ENCODE results near the gene C17orf100. TPM values are rescaled to one million over a fixed set of nuclear protein-coding genes. Genes with fewer than 3 reads are reported as not detected.

C17orf100 gene
- total and polyA plus RNA-seq, 2 of the 13 experiments (the other 11 are each of a cell fraction or from before 2014, with no cell fraction given), result 3.6 to 8.7 TPM

DNA sequence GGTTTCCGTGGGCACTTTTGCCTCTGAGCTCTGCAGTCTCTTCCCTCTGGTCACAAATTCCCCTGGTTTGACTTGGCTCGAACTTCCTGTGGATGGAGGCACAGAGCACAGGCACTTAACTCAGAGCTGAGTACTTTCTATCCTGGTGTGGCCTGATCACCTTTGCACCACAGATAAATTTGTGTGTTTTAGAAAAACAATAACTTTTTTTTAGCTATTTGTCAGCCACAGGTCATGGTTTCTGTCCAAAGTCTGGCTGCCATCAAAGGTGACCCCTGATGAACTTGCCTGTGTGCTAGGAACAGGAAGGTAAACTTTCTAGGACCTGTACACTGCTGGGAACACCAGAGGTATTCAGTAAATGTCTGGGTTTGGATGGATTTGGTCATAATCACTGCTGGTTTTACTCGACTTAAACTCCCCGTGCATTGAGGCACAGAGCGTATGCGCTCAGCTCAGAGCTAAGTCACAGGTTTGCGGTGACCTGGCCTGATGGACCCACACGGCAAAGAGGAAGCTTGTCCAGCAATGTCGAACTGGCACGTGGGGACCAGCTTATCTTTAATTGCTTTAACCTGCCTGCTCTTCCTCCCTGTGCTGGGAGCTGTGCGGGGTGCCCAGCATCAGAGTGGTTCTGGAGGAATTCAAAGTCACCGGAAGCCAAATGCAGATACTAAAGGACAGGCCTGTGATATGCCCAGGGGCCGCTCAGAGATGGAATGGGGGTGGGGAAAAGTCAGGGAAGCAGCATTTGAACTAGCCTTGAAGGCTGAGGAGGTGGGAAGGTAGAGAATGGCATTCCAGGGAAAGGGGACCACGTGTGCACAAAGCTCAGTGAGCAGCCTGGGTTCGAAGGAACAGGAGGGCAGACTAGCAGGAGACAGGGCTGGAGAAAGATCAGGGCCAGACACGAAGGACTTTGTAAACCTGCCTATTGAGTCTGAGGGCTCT is 48.7 kb downstream of the C17orf100 start (continued):
- TF ChIP-seq, protein P1, sequence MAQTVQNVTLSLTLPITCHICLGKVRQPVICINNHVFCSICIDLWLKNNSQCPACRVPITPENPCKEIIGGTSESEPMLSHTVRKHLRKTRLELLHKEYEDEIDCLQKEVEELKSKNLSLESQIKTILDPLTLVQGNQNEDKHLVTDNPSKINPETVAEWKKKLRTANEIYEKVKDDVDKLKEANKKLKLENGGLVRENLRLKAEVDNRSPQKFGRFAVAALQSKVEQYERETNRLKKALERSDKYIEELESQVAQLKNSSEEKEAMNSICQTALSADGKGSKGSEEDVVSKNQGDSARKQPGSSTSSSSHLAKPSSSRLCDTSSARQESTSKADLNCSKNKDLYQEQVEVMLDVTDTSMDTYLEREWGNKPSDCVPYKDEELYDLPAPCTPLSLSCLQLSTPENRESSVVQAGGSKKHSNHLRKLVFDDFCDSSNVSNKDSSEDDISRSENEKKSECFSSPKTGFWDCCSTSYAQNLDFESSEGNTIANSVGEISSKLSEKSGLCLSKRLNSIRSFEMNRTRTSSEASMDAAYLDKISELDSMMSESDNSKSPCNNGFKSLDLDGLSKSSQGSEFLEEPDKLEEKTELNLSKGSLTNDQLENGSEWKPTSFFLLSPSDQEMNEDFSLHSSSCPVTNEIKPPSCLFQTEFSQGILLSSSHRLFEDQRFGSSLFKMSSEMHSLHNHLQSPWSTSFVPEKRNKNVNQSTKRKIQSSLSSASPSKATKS (CRISPR knock-in tag; IDR thresholded peaks at IDR 0.05), result peak; percentile 83; the same call in 1 of the 2 replicates
- TF ChIP-seq MLLT10 (CRISPR knock-in tag; IDR thresholded peaks at IDR 0.05) (no peak), PRMT3 (CRISPR knock-in tag; IDR thresholded peaks at IDR 0.05; ENCODE audit: borderline replicate concordance, low read depth) (no peak), GPN1 (CRISPR knock-in tag; IDR thresholded peaks at IDR 0.05; ENCODE audit: borderline replicate concordance) (no peak), TCF12 (IDR thresholded peaks at IDR 0.05) (no peak), TCF12 (CRISPR knock-in tag; IDR thresholded peaks at IDR 0.05) (peak; percentile 89; the same call in 1 of the 2 replicates), NFYB (CRISPR knock-in tag; IDR thresholded peaks at IDR 0.05) (no peak), ZNF468 (CRISPR knock-in tag; IDR thresholded peaks at IDR 0.05) (0 out of 2 replicates have a peak, but pooled peaks have one; percentile 11), HOXA3 (CRISPR knock-in tag; IDR thresholded peaks at IDR 0.05) (peak; percentile 85), ZBTB21 (CRISPR knock-in tag; IDR thresholded peaks at IDR 0.05) (peak; percentile 50; the same call in 1 of the 2 replicates), NFIC (IDR thresholded peaks at IDR 0.05; ENCODE audit: low read length) (peak; percentile 95), ZNF354B (CRISPR knock-in tag; IDR thresholded peaks at IDR 0.05) (peak; percentile 36; the same call in 1 of the 2 replicates), SATB2 (CRISPR knock-in tag; IDR thresholded peaks at IDR 0.05) (no peak)
- TF ChIP-seq, protein P2, sequence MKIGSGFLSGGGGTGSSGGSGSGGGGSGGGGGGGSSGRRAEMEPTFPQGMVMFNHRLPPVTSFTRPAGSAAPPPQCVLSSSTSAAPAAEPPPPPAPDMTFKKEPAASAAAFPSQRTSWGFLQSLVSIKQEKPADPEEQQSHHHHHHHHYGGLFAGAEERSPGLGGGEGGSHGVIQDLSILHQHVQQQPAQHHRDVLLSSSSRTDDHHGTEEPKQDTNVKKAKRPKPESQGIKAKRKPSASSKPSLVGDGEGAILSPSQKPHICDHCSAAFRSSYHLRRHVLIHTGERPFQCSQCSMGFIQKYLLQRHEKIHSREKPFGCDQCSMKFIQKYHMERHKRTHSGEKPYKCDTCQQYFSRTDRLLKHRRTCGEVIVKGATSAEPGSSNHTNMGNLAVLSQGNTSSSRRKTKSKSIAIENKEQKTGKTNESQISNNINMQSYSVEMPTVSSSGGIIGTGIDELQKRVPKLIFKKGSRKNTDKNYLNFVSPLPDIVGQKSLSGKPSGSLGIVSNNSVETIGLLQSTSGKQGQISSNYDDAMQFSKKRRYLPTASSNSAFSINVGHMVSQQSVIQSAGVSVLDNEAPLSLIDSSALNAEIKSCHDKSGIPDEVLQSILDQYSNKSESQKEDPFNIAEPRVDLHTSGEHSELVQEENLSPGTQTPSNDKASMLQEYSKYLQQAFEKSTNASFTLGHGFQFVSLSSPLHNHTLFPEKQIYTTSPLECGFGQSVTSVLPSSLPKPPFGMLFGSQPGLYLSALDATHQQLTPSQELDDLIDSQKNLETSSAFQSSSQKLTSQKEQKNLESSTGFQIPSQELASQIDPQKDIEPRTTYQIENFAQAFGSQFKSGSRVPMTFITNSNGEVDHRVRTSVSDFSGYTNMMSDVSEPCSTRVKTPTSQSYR (CRISPR knock-in tag; IDR thresholded peaks at IDR 0.05; ENCODE audit: borderline replicate concordance), result peak; percentile 78; the same call in 1 of the 2 replicates
- TF ChIP-seq, protein P3, sequence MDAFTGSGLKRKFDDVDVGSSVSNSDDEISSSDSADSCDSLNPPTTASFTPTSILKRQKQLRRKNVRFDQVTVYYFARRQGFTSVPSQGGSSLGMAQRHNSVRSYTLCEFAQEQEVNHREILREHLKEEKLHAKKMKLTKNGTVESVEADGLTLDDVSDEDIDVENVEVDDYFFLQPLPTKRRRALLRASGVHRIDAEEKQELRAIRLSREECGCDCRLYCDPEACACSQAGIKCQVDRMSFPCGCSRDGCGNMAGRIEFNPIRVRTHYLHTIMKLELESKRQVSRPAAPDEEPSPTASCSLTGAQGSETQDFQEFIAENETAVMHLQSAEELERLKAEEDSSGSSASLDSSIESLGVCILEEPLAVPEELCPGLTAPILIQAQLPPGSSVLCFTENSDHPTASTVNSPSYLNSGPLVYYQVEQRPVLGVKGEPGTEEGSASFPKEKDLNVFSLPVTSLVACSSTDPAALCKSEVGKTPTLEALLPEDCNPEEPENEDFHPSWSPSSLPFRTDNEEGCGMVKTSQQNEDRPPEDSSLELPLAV (CRISPR knock-in tag; conservative IDR thresholded peaks at IDR 0.05; ENCODE audit: low read depth), result no peak
- TF ChIP-seq, protein P4, sequence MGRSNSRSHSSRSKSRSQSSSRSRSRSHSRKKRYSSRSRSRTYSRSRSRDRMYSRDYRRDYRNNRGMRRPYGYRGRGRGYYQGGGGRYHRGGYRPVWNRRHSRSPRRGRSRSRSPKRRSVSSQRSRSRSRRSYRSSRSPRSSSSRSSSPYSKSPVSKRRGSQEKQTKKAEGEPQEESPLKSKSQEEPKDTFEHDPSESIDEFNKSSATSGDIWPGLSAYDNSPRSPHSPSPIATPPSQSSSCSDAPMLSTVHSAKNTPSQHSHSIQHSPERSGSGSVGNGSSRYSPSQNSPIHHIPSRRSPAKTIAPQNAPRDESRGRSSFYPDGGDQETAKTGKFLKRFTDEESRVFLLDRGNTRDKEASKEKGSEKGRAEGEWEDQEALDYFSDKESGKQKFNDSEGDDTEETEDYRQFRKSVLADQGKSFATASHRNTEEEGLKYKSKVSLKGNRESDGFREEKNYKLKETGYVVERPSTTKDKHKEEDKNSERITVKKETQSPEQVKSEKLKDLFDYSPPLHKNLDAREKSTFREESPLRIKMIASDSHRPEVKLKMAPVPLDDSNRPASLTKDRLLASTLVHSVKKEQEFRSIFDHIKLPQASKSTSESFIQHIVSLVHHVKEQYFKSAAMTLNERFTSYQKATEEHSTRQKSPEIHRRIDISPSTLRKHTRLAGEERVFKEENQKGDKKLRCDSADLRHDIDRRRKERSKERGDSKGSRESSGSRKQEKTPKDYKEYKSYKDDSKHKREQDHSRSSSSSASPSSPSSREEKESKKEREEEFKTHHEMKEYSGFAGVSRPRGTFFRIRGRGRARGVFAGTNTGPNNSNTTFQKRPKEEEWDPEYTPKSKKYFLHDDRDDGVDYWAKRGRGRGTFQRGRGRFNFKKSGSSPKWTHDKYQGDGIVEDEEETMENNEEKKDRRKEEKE (IDR thresholded peaks at IDR 0.05), result no peak
- TF ChIP-seq, protein P5, sequence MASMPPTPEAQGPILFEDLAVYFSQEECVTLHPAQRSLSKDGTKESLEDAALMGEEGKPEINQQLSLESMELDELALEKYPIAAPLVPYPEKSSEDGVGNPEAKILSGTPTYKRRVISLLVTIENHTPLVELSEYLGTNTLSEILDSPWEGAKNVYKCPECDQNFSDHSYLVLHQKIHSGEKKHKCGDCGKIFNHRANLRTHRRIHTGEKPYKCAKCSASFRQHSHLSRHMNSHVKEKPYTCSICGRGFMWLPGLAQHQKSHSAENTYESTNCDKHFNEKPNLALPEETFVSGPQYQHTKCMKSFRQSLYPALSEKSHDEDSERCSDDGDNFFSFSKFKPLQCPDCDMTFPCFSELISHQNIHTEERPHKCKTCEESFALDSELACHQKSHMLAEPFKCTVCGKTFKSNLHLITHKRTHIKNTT (CRISPR knock-in tag; IDR thresholded peaks at IDR 0.05), result no peak
